Stimulated activated CD4-positive, alpha-beta T cell treated with anti-CD3 and anti-CD28 coated beads, Interleukin-1b, Interleukin-23, amount 100 ng/mL, for 24 hours (primary cell): Measurements from ENCODE around the gene ZAP70.
"Not testable (repeated sequence)": the region's sequence is repeated elsewhere in the genome, so short reads cannot be mapped to it uniquely, and the experiment has no call there.

Source experiments
- DNase-seq, 4 experiments: peaks; one replicate each; pipeline ENCODE4 v3.0.0-alpha.2; 2020; ENCODE audit warnings: low read depth in 4 of 4, low spot score in 1 of 4

The ZAP70 gene

DNA sequence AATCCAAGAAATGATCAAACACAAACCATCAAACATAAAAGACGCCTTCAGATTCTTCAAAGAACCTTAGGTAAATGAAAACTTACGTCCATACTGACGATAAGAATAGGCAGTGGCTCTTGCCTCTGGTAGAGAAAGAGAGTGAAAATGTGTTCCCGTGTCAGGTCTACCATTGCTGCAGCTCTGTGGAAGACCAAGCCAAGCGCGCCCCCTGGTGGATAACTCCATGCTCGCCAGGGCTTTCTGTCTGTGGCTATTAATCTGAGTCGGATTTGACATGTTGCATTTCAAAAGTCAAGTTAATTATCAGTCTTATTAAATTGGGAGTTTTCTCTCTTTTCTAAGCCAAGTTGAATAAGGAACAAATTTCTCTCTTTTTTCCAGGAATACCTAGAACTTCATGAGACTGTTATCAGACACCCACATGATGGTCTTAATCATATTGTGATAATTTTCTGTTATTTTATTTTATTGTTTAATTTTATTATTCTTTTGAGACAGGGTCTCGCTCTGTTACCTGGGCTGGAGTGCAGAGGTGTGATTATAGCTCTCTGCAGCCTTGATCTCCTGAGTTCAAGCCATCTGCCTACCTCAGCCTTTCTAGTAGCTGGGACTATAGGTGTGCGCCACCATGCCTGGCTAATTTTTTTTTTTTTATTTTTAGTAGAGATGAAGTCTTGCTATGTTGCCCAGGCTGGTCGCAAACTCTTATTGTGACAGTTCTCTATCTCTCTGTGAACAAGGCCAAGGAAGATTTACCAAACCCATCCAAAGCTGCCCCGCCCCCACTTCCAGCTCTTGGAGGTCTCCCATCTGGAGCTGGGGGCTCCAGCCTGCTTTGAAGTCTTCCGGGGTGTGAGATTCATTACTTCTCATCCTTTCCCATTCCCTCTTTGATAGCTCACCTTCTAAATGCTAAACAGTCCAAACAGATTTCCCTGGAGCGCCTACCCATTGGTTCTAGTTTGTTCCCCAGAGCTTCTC, 15.8 kb upstream of the ZAP70 start:
- DNase-seq, result peak; percentile 87 to 97 (median 92)

DNA sequence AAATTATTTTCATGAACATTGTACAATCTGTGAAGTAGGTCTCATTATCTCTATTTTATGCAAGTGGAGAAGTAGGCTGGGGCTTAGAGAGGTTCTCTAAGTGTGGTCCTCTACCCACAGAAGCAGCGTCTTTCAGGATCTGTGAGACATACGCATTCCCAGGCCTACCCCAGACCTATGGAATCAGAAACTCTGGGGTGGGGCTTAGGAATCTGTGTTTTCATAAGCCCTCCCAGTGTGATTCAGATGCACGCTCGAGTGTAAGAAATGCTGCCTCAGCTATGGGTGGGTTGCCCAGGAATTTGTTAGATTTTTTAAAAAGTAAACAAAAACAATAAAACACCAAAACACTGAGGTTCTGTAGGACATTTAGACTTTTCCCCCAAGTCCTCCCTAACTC, 14.8 kb upstream of the ZAP70 start:
- DNase-seq, result no peak

DNA sequence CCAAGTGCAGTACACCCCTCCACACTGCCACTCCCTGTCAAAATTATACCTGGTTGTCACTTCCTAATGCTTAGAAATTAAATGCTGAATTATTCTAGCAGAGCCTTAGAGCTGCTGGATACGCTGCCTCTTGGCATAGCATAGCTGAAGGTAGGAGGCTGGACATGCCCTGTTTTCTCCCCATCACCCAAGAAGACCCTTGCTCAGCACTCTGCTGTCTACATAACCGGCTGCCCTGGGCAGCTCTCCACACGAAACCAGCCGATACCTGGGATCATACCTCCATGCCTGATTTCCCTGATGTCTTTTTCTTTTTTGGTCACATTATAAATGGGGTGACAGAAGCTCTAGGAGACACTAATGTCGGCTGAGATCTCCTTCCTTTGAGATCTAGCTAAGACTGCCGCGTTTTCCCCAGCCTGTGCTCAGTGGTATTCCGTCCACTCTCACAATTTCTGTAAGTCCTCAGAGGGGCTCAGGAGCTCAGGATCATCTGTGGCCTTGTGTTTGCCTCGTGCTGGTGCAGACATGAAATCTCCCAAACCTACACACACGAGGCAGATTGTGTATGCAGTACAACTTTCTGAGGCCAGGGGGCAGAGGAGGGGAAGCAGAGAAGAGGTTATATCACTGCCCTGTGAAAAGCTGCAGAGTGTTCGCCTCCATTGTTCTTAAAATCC, 13.5 kb upstream of the ZAP70 start:
- peak in 2 of 4 experiments; percentile 42 to 46 for DNase-seq

DNA sequence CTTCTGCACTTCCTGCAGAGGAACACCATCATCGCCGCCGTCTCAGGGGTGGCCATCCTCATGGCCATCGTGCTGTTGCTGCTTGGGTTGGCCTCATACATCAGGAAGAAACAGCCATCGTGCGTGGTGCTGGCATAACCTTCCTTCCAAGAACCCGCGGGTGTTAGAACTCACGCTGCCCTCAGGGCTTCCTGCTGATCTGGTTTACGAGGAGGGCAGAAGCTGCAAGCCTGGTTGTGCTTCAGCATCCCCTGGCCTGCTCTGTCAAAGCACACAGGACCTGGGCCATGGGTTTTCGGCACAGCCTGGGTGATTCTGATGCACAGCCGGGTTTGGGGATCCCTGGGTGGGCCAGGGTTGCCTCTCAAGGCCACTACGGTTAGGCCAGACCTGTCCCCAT, 12.2 kb upstream of the ZAP70 start:
- no peak for DNase-seq

DNA sequence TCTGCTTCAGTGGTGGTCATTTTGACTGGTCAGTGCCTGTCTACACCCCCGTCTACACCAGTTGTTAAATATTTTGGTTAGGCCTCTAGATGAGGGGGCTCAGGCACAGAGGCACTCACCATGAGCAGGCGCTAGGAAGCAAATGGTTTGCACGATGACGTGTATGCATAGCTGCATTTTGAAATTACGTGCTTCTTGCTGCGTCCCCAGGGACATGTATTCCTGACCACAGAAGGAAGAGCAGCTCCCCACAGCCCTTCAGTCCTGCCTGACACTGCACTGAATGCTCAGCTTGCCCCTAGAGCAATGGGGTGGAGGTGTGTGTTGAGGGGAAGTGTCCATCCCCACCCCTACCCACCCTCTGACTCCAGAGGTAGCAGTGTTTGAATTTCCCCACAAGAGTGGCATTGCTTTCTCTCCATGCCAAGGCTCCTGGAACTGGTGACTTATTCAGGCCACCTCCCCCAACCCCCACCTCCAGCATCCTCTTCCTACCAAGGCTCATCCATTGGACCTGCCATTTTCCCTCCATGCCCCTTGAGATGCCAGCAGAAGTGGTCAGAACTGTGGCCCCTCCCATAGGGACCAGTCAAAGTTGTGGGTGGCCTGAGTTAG, 11.4 kb upstream of the ZAP70 start:
- DNase-seq, result no peak

DNA sequence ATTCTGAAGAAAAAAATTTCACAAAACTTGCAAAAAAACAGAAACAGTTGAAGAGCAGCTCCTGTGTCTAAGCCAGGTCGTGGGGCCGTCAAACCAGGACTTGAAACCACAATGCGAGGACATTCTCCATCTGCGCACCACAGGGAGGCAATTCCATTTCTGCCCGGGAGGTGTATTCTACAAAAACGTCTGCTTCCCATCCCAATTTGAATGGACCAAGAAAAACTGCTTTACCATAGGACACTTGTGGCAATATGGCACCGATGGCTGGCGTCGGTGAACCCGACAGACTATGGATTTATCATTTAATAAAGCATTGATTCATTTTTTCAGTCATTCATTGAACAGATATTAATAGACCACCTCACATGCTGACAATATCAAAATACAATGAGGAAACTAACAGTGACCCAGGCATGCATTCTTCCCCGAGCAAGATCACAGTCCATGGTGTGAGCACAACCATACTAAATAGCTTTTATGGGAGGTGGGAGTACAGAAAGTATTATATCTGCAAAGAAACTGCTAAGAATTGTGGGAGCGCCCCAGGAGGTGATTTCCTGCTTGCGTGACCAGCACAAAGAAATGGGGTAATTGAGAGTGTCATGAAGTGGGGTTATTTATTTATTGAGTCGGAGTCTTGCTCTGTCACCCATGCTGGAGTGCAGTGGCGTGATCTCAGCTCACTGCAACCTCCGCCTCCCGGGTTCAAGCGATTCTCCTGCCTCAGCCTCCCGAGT, 10.5 kb upstream of the ZAP70 start:
- DNase-seq, result no peak

DNA sequence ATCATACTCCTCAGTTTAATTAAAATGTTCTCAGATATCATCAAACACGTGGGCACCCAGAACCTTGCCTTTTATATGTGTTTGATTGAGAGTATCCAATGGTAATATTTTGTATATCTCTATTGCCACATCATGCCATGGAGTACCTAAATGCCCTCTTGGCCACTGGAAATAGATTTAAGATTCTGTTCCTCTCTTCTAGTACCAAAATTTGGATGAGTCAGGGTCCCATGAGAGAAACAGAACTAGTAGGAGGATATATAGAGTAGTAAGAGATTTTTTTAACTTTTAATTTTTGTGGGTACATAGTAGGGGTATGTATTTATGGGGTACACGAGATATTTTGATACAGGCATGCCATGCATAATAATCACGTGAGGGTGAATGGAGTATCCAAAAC, 9.6 kb upstream of the ZAP70 start:
- no peak for DNase-seq

DNA sequence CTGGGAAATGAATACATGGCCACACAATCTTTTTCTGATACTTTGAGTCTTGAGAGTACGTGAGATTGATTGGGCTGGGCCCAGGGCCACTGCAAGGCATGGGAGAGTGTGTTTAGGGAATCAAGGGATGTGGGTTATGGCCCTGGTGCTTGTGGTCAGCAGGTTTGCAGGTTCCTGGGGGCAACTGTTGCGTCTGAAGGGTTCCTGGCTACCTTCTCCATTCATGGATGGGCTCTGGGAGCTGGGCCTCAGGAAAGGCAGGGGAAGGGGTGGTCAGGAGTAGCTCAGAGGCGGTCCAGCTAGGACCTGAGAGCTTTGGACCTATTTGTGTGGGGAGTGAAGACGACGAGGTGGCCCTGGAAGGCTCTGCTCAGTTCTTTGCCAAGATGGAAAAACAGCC, 8.4 kb upstream of the ZAP70 start:
- no peak for DNase-seq

DNA sequence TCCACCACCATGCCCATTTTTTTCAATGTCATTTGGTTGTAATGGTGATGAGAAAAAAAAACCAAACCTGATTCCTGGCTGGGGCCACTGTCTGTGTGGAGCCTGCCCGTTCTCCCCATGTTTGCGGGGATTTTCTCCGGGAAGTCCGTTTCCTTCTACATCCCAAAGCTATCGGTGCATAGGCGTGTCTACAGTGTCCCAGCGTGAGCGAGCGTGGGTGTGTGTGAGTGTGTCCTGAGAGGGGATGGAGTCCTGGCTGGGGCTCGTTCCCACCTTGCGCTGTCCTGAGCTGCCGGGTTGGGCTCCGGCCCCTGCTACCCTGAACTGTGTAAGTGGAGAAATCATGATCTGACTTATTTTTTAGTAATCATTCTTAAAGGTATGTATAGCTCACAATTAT, 7.3 kb upstream of the ZAP70 start:
- no peak for DNase-seq

DNA sequence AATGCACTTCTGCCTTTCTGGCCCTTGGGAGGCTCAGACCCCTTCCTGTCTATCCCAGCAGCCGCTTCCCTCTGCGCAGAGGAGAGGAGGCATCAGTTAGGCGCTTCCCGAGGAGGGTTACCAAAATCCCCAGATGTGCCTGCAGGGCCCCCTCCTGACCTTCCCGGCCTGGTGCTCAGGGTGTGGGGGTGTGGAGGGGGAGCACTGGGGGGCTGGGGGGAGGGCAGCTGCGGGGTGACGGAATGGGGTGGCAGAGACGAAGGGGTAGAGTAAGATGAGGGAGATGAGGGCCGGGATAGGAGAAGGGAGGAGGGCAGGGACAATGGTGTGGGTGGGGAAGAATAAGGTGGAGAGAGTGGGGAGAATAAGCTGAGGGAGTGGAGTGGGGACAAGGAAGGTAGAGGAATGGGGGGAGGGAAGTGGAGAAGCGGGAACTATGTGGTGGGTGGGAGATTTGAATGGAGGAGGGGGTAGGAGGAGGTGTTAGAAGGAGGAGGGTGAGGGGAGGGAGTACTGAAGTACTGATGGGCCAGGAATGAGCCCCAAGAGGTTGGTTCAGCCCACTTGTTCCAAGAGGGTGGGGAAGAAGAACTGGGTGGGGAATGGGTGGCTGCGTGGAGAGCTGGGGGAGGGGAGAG, 6.5 kb upstream of the ZAP70 start:
- no peak for DNase-seq

DNA sequence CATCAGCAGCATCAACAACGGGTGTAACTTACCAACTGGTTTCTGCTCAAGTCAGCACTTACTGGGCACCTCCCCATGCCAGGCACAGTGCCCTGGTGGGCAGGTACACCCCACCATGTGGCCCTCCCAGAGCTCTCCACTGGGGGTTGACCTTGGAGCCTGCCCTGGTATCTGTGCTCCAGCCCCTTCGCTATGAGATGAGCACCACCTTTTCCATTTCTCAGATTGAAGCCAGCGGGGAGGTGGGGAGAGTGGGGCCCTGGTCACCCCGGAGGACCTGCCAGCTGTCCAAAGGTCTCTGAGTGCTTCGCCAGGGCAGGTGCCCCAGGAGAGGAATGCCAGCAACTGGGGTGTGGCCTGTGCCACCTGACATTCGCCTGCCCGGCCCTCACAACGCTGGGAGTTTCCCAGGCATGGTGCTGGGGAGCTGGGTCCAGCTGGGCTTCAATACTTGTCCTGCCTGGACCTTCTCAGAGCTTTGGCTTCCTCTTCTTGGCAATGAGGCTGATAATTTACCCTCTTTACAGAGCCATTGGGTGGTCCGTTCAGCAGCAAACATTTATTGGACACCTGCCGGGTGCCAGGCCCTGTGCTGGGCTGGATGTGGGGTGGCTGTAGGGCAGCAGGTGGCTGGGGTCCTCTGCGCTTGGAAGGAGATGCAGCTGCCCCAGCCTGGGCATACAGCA, 5.9 kb upstream of the ZAP70 start:
- DNase-seq, result no peak

DNA sequence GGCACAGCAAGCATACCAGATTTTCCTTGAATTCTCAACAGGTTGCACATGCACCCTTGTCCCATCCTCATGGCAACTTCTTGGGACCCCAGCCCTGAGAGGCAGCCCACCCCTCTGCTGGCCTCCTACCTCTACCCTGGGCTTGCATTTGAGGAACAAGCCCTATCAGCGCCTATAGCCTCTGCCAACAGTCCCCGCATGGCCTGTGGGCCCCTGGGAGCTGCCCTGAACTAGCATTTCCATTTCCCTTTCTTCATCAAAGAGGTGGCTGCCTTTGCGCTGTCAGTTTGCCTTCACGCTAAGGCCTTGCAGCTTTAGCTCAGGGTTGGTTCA, 5.4 kb upstream of the ZAP70 start:
- no peak for DNase-seq

DNA sequence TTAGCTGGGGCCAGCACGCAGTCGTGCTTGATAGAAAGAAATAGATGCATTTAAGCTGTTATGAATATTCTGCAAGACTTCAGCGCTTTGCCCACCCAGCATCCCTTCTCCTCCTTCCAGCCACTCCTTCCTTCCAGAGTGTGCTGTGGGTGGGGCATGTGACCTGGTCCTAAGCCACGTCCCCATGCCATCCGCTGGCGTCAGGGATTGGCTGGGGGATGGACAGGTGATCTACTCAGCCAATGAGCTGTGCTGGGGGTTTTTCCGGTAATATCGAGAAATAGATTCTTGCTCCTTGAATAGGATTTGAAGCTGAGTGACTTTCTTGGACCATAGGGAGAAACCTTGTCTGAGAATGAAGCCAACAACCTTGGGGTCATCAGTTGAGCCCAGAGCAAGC, 4.8 kb upstream of the ZAP70 start:
- no peak for DNase-seq

DNA sequence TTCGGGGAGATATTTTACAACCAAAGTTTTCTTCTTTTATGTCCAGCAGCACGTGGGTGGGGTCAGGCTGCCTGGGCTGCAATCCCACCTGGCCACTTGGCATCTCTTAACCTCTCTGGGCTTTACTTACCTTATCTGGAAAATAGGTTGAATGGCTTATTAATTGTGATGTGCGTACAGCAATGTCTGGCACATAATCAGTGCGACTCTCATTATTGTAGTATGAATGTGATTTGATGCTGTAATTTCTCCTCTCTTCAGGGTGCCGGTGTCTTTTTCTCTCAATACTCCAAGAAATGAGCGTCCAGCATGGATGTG, 2.0 kb upstream of the ZAP70 start:
- no peak for DNase-seq

DNA sequence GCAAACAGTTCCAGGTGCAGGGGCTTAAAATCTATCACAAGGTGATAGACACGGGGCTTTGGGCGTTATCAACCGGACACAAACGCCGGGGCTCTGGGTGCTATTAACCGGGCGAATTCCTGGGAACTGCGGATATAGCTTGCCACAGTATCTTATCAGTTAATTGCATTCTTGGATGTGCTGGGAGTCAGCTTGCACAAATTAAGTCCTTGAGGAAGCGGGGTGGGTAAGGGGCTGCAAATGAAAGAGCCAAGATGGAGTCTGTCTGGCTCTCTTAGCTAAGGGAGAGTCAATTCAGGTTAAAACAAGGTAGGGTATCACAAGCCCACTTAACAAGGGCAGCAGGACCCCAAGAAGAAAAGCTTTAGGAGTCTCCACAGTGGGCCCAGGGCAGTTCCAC, 1.2 kb upstream of the ZAP70 start:
- DNase-seq, result not testable (repeated sequence)

DNA sequence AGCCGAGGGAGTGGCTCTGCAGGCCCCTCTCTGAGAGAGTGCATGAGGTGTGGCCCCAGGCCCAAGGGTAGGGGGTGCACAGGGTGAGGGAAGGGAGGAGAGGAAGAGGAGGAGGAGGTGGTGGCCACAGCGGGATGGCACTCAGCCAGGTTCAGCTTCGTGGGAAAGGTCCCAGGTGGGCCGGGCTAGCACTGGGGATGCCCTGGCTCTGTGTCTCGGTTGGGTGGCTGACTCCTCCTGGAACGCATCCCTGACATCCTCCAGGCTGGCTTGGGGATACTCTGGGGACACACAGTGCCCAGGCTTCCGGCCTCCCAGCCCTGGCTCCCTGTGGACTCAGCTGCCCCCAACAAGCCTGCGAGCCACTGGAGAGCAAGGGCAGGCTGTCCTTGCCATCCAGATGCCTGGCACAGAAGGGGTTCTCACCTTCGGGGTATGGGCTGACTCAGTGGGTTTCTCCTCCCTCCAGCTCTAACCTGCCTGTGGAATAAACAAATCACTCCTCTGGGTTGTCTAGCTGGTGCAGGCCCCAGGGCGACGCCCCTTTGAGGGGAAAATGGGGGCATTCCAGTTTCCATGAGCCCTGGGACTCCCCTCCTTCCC, 582 bp upstream of the ZAP70 start:
- peak in 2 of 4 experiments; percentile 25 to 40 for DNase-seq

DNA sequence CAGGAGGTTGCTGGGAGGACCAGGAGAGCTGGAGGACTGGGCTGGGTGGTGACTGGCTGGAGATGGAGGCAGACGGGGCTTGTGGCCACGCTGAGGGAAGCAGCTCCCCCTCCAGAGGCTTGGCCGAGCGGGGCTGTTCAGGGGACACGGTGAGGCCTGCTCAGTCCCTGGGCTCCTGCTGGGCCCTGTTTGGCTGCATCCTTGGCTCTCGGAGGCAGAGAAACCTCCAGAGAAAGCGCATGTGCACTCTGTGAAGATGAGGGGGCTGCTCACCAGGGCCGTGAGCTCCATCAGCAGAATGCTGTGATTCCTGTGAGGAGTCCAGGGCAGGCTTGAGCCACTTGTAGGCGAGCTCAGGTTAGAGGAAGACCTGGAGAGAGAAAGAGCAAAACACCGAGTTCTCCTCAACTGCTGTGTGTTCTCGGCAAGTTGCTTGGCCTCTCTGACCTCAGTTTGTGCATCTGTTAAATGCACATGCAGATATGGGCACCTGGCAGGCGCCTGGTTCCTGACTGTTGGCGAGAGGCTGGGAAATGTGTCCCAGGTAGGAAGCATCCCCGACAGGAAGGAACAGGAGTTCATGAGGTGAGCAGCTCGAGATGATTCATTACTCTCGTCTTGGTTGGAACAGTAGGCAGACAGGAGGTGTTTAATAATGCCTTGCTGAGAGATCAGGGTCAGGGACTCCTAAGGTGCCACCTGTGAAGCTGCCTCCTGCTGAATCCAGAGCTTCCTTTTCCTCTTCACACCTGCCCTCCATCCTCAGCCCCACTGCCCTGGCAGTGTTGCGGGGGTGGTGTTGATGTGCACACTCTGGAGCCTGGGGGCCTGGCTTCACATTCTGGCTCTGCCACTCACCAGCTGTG, 941 bp downstream of the ZAP70 start:
- no peak for DNase-seq

DNA sequence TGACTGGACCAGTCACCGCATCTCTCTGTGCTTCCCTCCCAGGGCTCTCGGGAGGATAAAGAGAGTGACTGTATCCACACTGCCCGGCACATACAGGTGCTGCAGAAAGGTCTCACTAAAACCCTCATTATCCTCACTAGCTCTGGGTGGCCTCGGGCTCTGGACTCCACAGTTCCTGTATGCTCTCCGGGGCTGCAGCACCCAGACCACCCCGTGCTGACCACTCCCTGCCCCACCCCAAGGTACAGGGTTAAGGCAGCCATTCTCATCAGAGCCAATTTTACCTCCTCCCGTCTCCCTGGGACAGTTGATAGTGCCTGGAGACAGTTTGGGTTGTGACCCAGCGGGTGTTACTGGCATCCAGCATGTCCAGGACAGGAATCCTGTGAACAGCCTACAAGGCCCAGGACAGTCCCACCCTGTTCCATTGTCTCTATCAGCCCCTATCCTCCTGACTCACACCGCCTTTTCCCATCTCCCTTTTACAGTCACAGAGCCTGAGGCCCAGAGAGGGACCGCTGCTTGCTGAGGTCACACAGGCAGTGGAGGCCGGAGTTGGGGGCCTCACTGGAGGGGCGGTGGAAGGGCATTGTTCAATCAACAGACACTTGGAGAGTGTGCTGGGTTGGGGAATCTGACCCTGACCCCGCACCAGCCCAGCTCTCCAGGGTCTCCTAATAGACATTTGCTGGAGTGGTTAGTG, 1.7 kb downstream of the ZAP70 start:
- no peak for DNase-seq
